PC-3 (cell line): ENCODE data around the gene TTC31.

Source experiments
- CTCF ChIP-seq: fragments of 300-600 bp; sonication (generic); conservative IDR thresholded peaks from 2 replicates; pipeline ENCODE4 v1.5.1; 2017; ENCODE audit warnings: antibody characterized with exemption, low read depth, mild to moderate bottlenecking, low read length
- EZH2 ChIP-seq: fragments of 300-600 bp; sonication (generic); IDR thresholded peaks from one replicate; pipeline ENCODE4 v1.6.1; 2017; ENCODE audit warnings: antibody characterized with exemption, mild to moderate bottlenecking, low read length; ENCODE audit not compliant: unreplicated experiment

GRCh38 chr2:74472086-74472944, 10.6 kb upstream of the TTC31 start, which contains the start of gene MRPL53:
- no peak for TF ChIP-seq CTCF
- no peak for TF ChIP-seq EZH2
